ENCODE measurements around the gene TMPRSS6.

Gene TMPRSS6

GRCh38 chr22:37067428-37067827, 42.1 kb downstream of the TMPRSS6 start:
- H3K79me1 ChIP-seq (ENCODE audit: low read length), result no peaks in the 10 kb centered on the region
- no peak overlapping the region for H2BK5ac ChIP-seq (ENCODE audit: low read length)
- H3K36me3 ChIP-seq (ENCODE audit: control insufficient read depth, insufficient read depth, low read length), result no peaks in the 10 kb centered on the region
- no peak overlapping the region for H3K18ac ChIP-seq (ENCODE audit: low read length)
- H3K23ac ChIP-seq (ENCODE audit: low read length), result no peak overlapping the region
- H4K5ac ChIP-seq (ENCODE audit: low read length), result no peak overlapping the region
- H2BK120ac ChIP-seq (ENCODE audit: low read depth, low read length), result no peak overlapping the region
- no CpG with 5 or more reads among the region's 10 CpGs for WGBS (ENCODE audit: extremely low coverage, insufficient coverage, low lambda C conversion rate)
- no peak overlapping the region for H3K4me2 ChIP-seq (ENCODE audit: low read length)
- no peak overlapping the region for H2BK15ac ChIP-seq (replicated peaks; ENCODE audit: low read depth)
- H3K4ac ChIP-seq (ENCODE audit: low read depth, low read length), result no peak overlapping the region
- H3K9ac ChIP-seq (ENCODE audit: low read length), result no peak overlapping the region
- no peak overlapping the region for H2AK5ac ChIP-seq (ENCODE audit: low read length)
- H3K27ac ChIP-seq (ENCODE audit: low read depth, low read length), result no peak overlapping the region
- no peak overlapping the region for H4K8ac ChIP-seq (ENCODE audit: low read depth, low read length)
- no peak for DNase-seq
- peaks cover 2% of the 10 kb centered on the region for H3K27me3 ChIP-seq (ENCODE audit: insufficient read depth, low read length, poor library complexity)
- H3K56ac ChIP-seq (ENCODE audit: low read length), result no peak overlapping the region
- no peaks in the 10 kb centered on the region for H3K79me2 ChIP-seq (ENCODE audit: control insufficient read depth, insufficient read depth, low read length)
- H3K4me1 ChIP-seq (ENCODE audit: control insufficient read depth, low read depth, low read length), result no peaks in the 10 kb centered on the region
- H3K4me3 ChIP-seq (ENCODE audit: low read length), result no peak overlapping the region

- no peak overlapping the region for H2BK15ac ChIP-seq (replicated peaks; ENCODE audit: low read depth)
- H3K4me1 ChIP-seq (ENCODE audit: control insufficient read depth, low read depth, low read length), result no peaks in the 10 kb centered on the region
- no peak overlapping the region for H3K9ac ChIP-seq (ENCODE audit: low read length)
- H4K8ac ChIP-seq (ENCODE audit: low read depth, low read length), result no peak overlapping the region
- no peak overlapping the region for H2BK120ac ChIP-seq (ENCODE audit: low read depth, low read length)
- no peak overlapping the region for H2AK5ac ChIP-seq (ENCODE audit: low read length)
- no peak overlapping the region for H3K4ac ChIP-seq (ENCODE audit: low read depth, low read length)
- H3K56ac ChIP-seq (ENCODE audit: low read length), result no peak overlapping the region
- no peak overlapping the region for H4K5ac ChIP-seq (ENCODE audit: low read length)
- no peak for DNase-seq
- H3K36me3 ChIP-seq (ENCODE audit: control insufficient read depth, insufficient read depth, low read length), result no peaks in the 10 kb centered on the region
- no peak overlapping the region for H3K23ac ChIP-seq (ENCODE audit: low read length)
- H3K79me1 ChIP-seq (ENCODE audit: low read length), result no peaks in the 10 kb centered on the region
- H3K18ac ChIP-seq (ENCODE audit: low read length), result no peak overlapping the region
- H3K4me3 ChIP-seq (ENCODE audit: low read length), result no peak overlapping the region
- no peak overlapping the region for H2BK5ac ChIP-seq (ENCODE audit: low read length)
- H3K27ac ChIP-seq (ENCODE audit: low read depth, low read length), result no peak overlapping the region
- no CpG with 5 or more reads among the region's 9 CpGs for WGBS (ENCODE audit: extremely low coverage, insufficient coverage, low lambda C conversion rate)
- H3K79me2 ChIP-seq (ENCODE audit: control insufficient read depth, insufficient read depth, low read length), result no peaks in the 10 kb centered on the region
- peaks cover 2% of the 10 kb centered on the region for H3K27me3 ChIP-seq (ENCODE audit: insufficient read depth, low read length, poor library complexity)
- no peak overlapping the region for H3K4me2 ChIP-seq (ENCODE audit: low read length)
These were observed 43.6 kb downstream of the TMPRSS6 start for GRCh38 chr22:37065961-37066360.

GRCh38 chr22:37065180-37065579, 44.3 kb downstream of the TMPRSS6 start:
- Histone ChIP-seq H2BK120ac (ENCODE audit: low read depth, low read length) (no peak overlapping the region), H3K79me2 (ENCODE audit: control insufficient read depth, insufficient read depth, low read length) (no peaks in the 10 kb centered on the region), H3K23ac (ENCODE audit: low read length) (no peak overlapping the region), H3K4ac (ENCODE audit: low read depth, low read length) (no peak overlapping the region), H2BK5ac (ENCODE audit: low read length) (no peak overlapping the region), H3K27me3 (ENCODE audit: insufficient read depth, low read length, poor library complexity) (peaks cover 2% of the 10 kb centered on the region), H3K18ac (ENCODE audit: low read length) (no peak overlapping the region), H3K79me1 (ENCODE audit: low read length) (no peaks in the 10 kb centered on the region), H3K56ac (ENCODE audit: low read length) (no peak overlapping the region), H4K5ac (ENCODE audit: low read length) (no peak overlapping the region), H2AK5ac (ENCODE audit: low read length) (no peak overlapping the region), H3K36me3 (ENCODE audit: control insufficient read depth, insufficient read depth, low read length) (no peaks in the 10 kb centered on the region), H2BK15ac (replicated peaks; ENCODE audit: low read depth) (no peak overlapping the region), H3K9ac (ENCODE audit: low read length) (no peak overlapping the region), H3K4me3 (ENCODE audit: low read length) (no peak overlapping the region), H4K8ac (ENCODE audit: low read depth, low read length) (no peak overlapping the region), H3K27ac (ENCODE audit: low read depth, low read length) (no peak overlapping the region), H3K4me1 (ENCODE audit: control insufficient read depth, low read depth, low read length) (no peaks in the 10 kb centered on the region), H3K4me2 (ENCODE audit: low read length) (no peak overlapping the region)
- no CpG with 5 or more reads among the region's 3 CpGs for WGBS (ENCODE audit: extremely low coverage, insufficient coverage, low lambda C conversion rate)
- DNase-seq, result no peak

DNA sequence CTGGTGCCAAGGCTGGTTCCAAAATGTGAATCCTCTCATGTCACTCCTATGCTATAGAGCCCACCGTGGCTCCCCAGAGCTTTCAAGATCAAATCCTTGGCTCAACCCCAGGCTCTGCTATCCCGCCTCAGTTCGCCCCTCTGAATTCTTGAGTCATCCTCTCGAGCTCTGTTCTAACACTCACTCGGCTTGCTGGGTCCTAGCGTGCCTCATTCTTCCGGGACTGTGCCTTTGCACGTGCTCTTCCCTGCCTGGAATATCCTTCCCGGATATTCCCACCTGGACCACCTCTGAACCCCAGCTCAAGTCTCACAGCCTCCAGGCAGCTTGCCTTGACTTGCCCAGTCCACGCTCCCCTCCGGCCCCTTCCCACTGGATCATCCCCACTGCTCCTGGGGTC, 45.0 kb downstream of the TMPRSS6 start:
- Histone ChIP-seq H3K56ac (ENCODE audit: low read length) (no peak overlapping the region), H3K4me2 (ENCODE audit: low read length) (no peak overlapping the region), H4K5ac (ENCODE audit: low read length) (no peak overlapping the region), H3K79me2 (ENCODE audit: control insufficient read depth, insufficient read depth, low read length) (no peaks in the 10 kb centered on the region), H3K9ac (ENCODE audit: low read length) (no peak overlapping the region), H3K4me1 (ENCODE audit: control insufficient read depth, low read depth, low read length) (no peaks in the 10 kb centered on the region), H4K8ac (ENCODE audit: low read depth, low read length) (no peak overlapping the region), H2BK5ac (ENCODE audit: low read length) (no peak overlapping the region), H2BK15ac (replicated peaks; ENCODE audit: low read depth) (no peak overlapping the region), H3K79me1 (ENCODE audit: low read length) (no peaks in the 10 kb centered on the region), H2AK5ac (ENCODE audit: low read length) (no peak overlapping the region), H3K18ac (ENCODE audit: low read length) (no peak overlapping the region), H3K23ac (ENCODE audit: low read length) (no peak overlapping the region), H3K4ac (ENCODE audit: low read depth, low read length) (no peak overlapping the region), H3K36me3 (ENCODE audit: control insufficient read depth, insufficient read depth, low read length) (no peaks in the 10 kb centered on the region), H3K27ac (ENCODE audit: low read depth, low read length) (no peak overlapping the region), H2BK120ac (ENCODE audit: low read depth, low read length) (no peak overlapping the region), H3K27me3 (ENCODE audit: insufficient read depth, low read length, poor library complexity) (peaks cover 2% of the 10 kb centered on the region), H3K4me3 (ENCODE audit: low read length) (no peak overlapping the region)
- no peak for DNase-seq
- no CpG with 5 or more reads among the region's 11 CpGs for WGBS (ENCODE audit: extremely low coverage, insufficient coverage, low lambda C conversion rate)

- Histone ChIP-seq H3K4ac (ENCODE audit: low read depth, low read length) (no peak overlapping the region), H3K79me2 (ENCODE audit: control insufficient read depth, insufficient read depth, low read length) (no peaks in the 10 kb centered on the region), H4K8ac (ENCODE audit: low read depth, low read length) (no peak overlapping the region), H2BK120ac (ENCODE audit: low read depth, low read length) (no peak overlapping the region), H2AK5ac (ENCODE audit: low read length) (no peak overlapping the region), H3K9ac (ENCODE audit: low read length) (no peak overlapping the region), H3K27me3 (ENCODE audit: insufficient read depth, low read length, poor library complexity) (no peaks in the 10 kb centered on the region), H3K79me1 (ENCODE audit: low read length) (no peaks in the 10 kb centered on the region), H3K36me3 (ENCODE audit: control insufficient read depth, insufficient read depth, low read length) (no peaks in the 10 kb centered on the region), H2BK5ac (ENCODE audit: low read length) (no peak overlapping the region), H3K4me2 (ENCODE audit: low read length) (no peak overlapping the region), H2BK15ac (replicated peaks; ENCODE audit: low read depth) (no peak overlapping the region), H3K4me1 (ENCODE audit: control insufficient read depth, low read depth, low read length) (no peaks in the 10 kb centered on the region), H4K5ac (ENCODE audit: low read length) (no peak overlapping the region), H3K23ac (ENCODE audit: low read length) (no peak overlapping the region), H3K18ac (ENCODE audit: low read length) (no peak overlapping the region), H3K56ac (ENCODE audit: low read length) (no peak overlapping the region), H3K4me3 (ENCODE audit: low read length) (no peak overlapping the region), H3K27ac (ENCODE audit: low read depth, low read length) (no peak overlapping the region)
- DNase-seq, result no peak
- no CpG with 5 or more reads among the region's 28 CpGs for WGBS (ENCODE audit: extremely low coverage, insufficient coverage, low lambda C conversion rate)
These were observed 45.8 kb downstream of the TMPRSS6 start for GRCh38 chr22:37063431-37064420.
